HEK293 (cell line): Measurements from ENCODE around the gene SMAD2.

Source experiments
- ELK4 ChIP-seq: IDR thresholded peaks from 2 replicates; pipeline ENCODE4 v1.6.1; 2011; ENCODE audit warnings: mild to moderate bottlenecking, low read depth, low read length, borderline replicate concordance
- HIC1 ChIP-seq: fragments of 450-650 bp; formaldehyde crosslinking; IDR thresholded peaks from 2 replicates; pipeline ENCODE4 v1.5.1; 2016; ENCODE audit warnings: missing biosample characterization, missing genetic modification characterization
- KLF16 ChIP-seq: fragments of 450-650 bp; formaldehyde crosslinking; IDR thresholded peaks from 2 replicates; pipeline ENCODE4 v1.5.1; 2017; ENCODE audit warnings: missing biosample characterization, missing genetic modification characterization
- PBX3 ChIP-seq: sonication (generic); formaldehyde crosslinking; IDR thresholded peaks from 2 replicates; pipeline ENCODE4 v1.8.1; 2022; ENCODE audit warnings: mild to moderate bottlenecking, moderate library complexity, missing genetic modification reagents
- PRDM1 ChIP-seq: fragments of 450-650 bp; formaldehyde crosslinking; IDR thresholded peaks from 2 replicates; pipeline ENCODE4; 2016; ENCODE audit warnings: missing biosample characterization, missing genetic modification characterization
- SP7 ChIP-seq: fragments of 450-650 bp; formaldehyde crosslinking; IDR thresholded peaks from 2 replicates; pipeline ENCODE4 v1.5.1; 2016; ENCODE audit warnings: missing biosample characterization, missing genetic modification characterization
- TRIM28 ChIP-seq: IDR thresholded peaks from 2 replicates; pipeline ENCODE4 v1.6.1; 2011; ENCODE audit warnings: low read length, control low read depth, borderline replicate concordance
- YY1 ChIP-seq: fragments of 450-650 bp; formaldehyde crosslinking; IDR thresholded peaks from 2 replicates; pipeline ENCODE4 v1.5.1; 2018; ENCODE audit warnings: missing biosample characterization, missing genetic modification characterization
- ZBTB11 ChIP-seq: fragments of 450-650 bp; formaldehyde crosslinking; conservative IDR thresholded peaks from 2 replicates; pipeline ENCODE4 v1.5.1; 2016; ENCODE audit warnings: low read depth, missing biosample characterization, missing genetic modification characterization
- ZBTB20 ChIP-seq: fragments of 450-650 bp; formaldehyde crosslinking; IDR thresholded peaks from 2 replicates; pipeline ENCODE4 v1.5.1; 2016; ENCODE audit warnings: missing biosample characterization, missing genetic modification characterization
- ZBTB48 ChIP-seq: fragments of 450-650 bp; formaldehyde crosslinking; IDR thresholded peaks from 2 replicates; pipeline ENCODE4 v1.5.1; 2016; ENCODE audit warnings: missing biosample characterization, missing genetic modification characterization
- ZFHX2 ChIP-seq: fragments of 450-650 bp; formaldehyde crosslinking; conservative IDR thresholded peaks from 2 replicates; pipeline ENCODE4 v1.5.1; 2016; ENCODE audit warnings: missing biosample characterization, missing genetic modification characterization
- ZIC2 ChIP-seq: fragments of 450-650 bp; formaldehyde crosslinking; IDR thresholded peaks from 2 replicates; pipeline ENCODE4 v1.5.1; 2016; ENCODE audit warnings: missing biosample characterization, missing genetic modification characterization
- ZNF169 ChIP-seq: fragments of 450-650 bp; formaldehyde crosslinking; IDR thresholded peaks from 2 replicates; pipeline ENCODE4 v1.5.1; 2016; ENCODE audit warnings: missing biosample characterization, missing genetic modification characterization
- ZNF18 ChIP-seq: fragments of 450-650 bp; formaldehyde crosslinking; IDR thresholded peaks from 2 replicates; pipeline ENCODE4 v1.5.1; 2016; ENCODE audit warnings: missing biosample characterization, missing genetic modification characterization
- ZNF280D ChIP-seq: fragments of 450-650 bp; formaldehyde crosslinking; IDR thresholded peaks from 2 replicates; pipeline ENCODE4 v1.5.1; 2016; ENCODE audit warnings: missing biosample characterization, missing genetic modification characterization
- ZNF292 ChIP-seq: fragments of 450-650 bp; formaldehyde crosslinking; IDR thresholded peaks from 2 replicates; pipeline ENCODE4 v1.5.1; 2016; ENCODE audit warnings: low read depth, missing biosample characterization, missing genetic modification characterization, borderline replicate concordance
- ZNF302 ChIP-seq: fragments of 450-650 bp; formaldehyde crosslinking; IDR thresholded peaks from 2 replicates; pipeline ENCODE4 v1.5.1; 2016; ENCODE audit warnings: missing biosample characterization, missing genetic modification characterization, low read depth
- ZNF335 ChIP-seq: fragments of 450-650 bp; formaldehyde crosslinking; conservative IDR thresholded peaks from 2 replicates; pipeline ENCODE4 v1.5.1; 2016; ENCODE audit warnings: missing biosample characterization, missing genetic modification characterization
- ZNF404 ChIP-seq: fragments of 450-650 bp; formaldehyde crosslinking; IDR thresholded peaks from 2 replicates; pipeline ENCODE4 v1.5.1; 2017; ENCODE audit warnings: missing biosample characterization, missing genetic modification characterization
- ZNF426 ChIP-seq: fragments of 450-650 bp; formaldehyde crosslinking; IDR thresholded peaks from 2 replicates; pipeline ENCODE4 v1.5.1; 2017; ENCODE audit warnings: missing biosample characterization, missing genetic modification characterization, mild to moderate bottlenecking, inconsistent platforms, moderate library complexity
- ZNF501 ChIP-seq: fragments of 450-650 bp; formaldehyde crosslinking; IDR thresholded peaks from 2 replicates; pipeline ENCODE4 v1.5.1; 2016; ENCODE audit warnings: missing biosample characterization, missing genetic modification characterization
- ZNF571 ChIP-seq: fragments of 450-650 bp; formaldehyde crosslinking; IDR thresholded peaks from 2 replicates; pipeline ENCODE4 v1.5.0; 2017; ENCODE audit warnings: missing biosample characterization, missing genetic modification characterization
- ZNF621 ChIP-seq: fragments of 450-650 bp; formaldehyde crosslinking; IDR thresholded peaks from 2 replicates; pipeline ENCODE4 v1.5.1; 2017; ENCODE audit warnings: missing biosample characterization, missing genetic modification characterization
- ZNF768 ChIP-seq: fragments of 450-650 bp; formaldehyde crosslinking; IDR thresholded peaks from 2 replicates; pipeline ENCODE4 v1.5.1; 2018; ENCODE audit warnings: missing biosample characterization, mild to moderate bottlenecking, missing genetic modification characterization
- ZNF843 ChIP-seq: fragments of 450-650 bp; formaldehyde crosslinking; IDR thresholded peaks from 2 replicates; pipeline ENCODE4 v1.5.1; 2016; ENCODE audit warnings: missing biosample characterization, missing genetic modification characterization
- ZSCAN23 ChIP-seq: fragments of 450-650 bp; formaldehyde crosslinking; IDR thresholded peaks from 2 replicates; pipeline ENCODE4 v1.5.1; 2016; ENCODE audit warnings: missing biosample characterization, missing genetic modification characterization
- ZXDB ChIP-seq: fragments of 450-650 bp; formaldehyde crosslinking; IDR thresholded peaks from 2 replicates; pipeline ENCODE4 v1.5.1; 2016; ENCODE audit warnings: missing biosample characterization, missing genetic modification characterization

SMAD2 gene

GRCh38 chr18:47893939-47894699 is 36.3 kb downstream of the SMAD2 start (continued):
- TF ChIP-seq ZNF280D (no peak), KLF16 (tag by site-specific recombination) (no peak), SP7 (tag by site-specific recombination) (peak; percentile 80), ZNF292 (no peak), ZNF768 (tag by site-specific recombination) (no peak), HIC1 (tag by site-specific recombination) (no peak), PBX3 (CRISPR knock-in tag) (no peak), ZSCAN23 (tag by site-specific recombination) (no peak), ZXDB (tag by site-specific recombination) (peak; percentile 61), ZBTB20 (no peak), ZNF621 (tag by site-specific recombination) (no peak), ZNF335 (tag by site-specific recombination) (no peak), ZNF404 (tag by site-specific recombination) (no peak), ZNF169 (tag by site-specific recombination) (no peak), ELK4 (no peak), ZNF843 (tag by site-specific recombination) (peak; percentile 63; the same call in 1 of the 2 replicates), YY1 (no peak), ZNF426 (no peak), ZBTB48 (tag by site-specific recombination) (no peak), ZNF501 (tag by site-specific recombination) (no peak), TRIM28 (peak; percentile 18; the same call in 1 of the 2 replicates), ZNF18 (tag by site-specific recombination) (0 out of 2 replicates have a peak, but pooled peaks have one; percentile 37), PRDM1 (tag by site-specific recombination) (no peak), ZIC2 (tag by site-specific recombination) (no peak), ZBTB11 (tag by site-specific recombination) (no peak), ZFHX2 (tag by site-specific recombination) (peak; percentile 19; the same call in 1 of the 2 replicates), ZNF302 (tag by site-specific recombination) (no peak), ZNF571 (no peak)
